Measurements from ENCODE around the gene STX18. TPM values are rescaled to one million over a fixed set of nuclear protein-coding genes. Genes with fewer than 3 reads are reported as not detected.
A peak's percentile ranks its signal among the peaks of the same experiment; 100 is the strongest.

The STX18 gene
- total RNA-seq, 1 experiment from 2014 or later = 20.9 TPM

- H4K20me1 ChIP-seq (ENCODE audit: control insufficient read depth, insufficient read depth, insufficient read length) = no peaks in the 10 kb centered on the region
- H3K23ac ChIP-seq (ENCODE audit: insufficient read length, low read depth, low read length) = no peak overlapping the region
- H3K79me2 ChIP-seq (ENCODE audit: insufficient read depth, low read length) = no peaks in the 10 kb centered on the region
- H2BK20ac ChIP-seq (ENCODE audit: low read depth, low read length, poor library complexity, severe bottlenecking) = no peak overlapping the region
- peak overlapping the region in 1 of 3 experiments; percentile 34; a peak in 1 of 7 replicates for H3K27ac Mint-ChIP-seq
- WGBS (ENCODE audit: extremely low coverage, insufficient read length, low lambda C conversion rate) = no CpG with 5 or more reads among the region's 4 CpGs
- H3K79me1 ChIP-seq (ENCODE audit: insufficient read depth, low read depth, low read length, poor library complexity, severe bottlenecking) = no peaks in the 10 kb centered on the region
- H3K14ac ChIP-seq (ENCODE audit: insufficient read depth, low read length) = no peak overlapping the region
- no peak overlapping the region for H3K4me2 ChIP-seq (ENCODE audit: insufficient read depth, insufficient read length, low read length)
- H3K4ac ChIP-seq (ENCODE audit: low read depth, low read length) = no peak overlapping the region
- no peaks in the 10 kb centered on the region for H3K4me1 ChIP-seq (ENCODE audit: insufficient read depth, low read length)
- no peak overlapping the region for H3K9ac ChIP-seq (ENCODE audit: extremely low read depth, insufficient read length, low read length)
- no peaks in the 10 kb centered on the region for H3K27me3 ChIP-seq (ENCODE audit: insufficient read depth, low read length)
- H3K23me2 ChIP-seq (ENCODE audit: insufficient read length, low read depth, low read length, poor library complexity, severe bottlenecking) = no peaks in the 10 kb centered on the region
- no peak overlapping the region for H2BK12ac ChIP-seq (ENCODE audit: insufficient read length, low read depth, low read length)
- H2AFZ ChIP-seq (ENCODE audit: low read length) = no peak overlapping the region
- no peaks in the 10 kb centered on the region for H3K27me3 Mint-ChIP-seq (ENCODE audit: low read depth)
- H4K5ac ChIP-seq (ENCODE audit: insufficient read length, low read depth, low read length) = no peak overlapping the region
- H3K36me3 Mint-ChIP-seq (ENCODE audit: insufficient read depth in 1 of 3, low read depth in 3 of 3) = peaks cover 7 to 9% (median 8%) of the 10 kb centered on the region in 3 experiments; a peak in 4 of 7 replicates
- DNase-seq = no peak
- H3K9me3 ChIP-seq (ENCODE audit: control insufficient read depth, low read depth, low read length) = no peaks in the 10 kb centered on the region
- H3K9me3 Mint-ChIP-seq = no peaks in the 10 kb centered on the region; a peak in 2 of 5 replicates
- no peak for TF ChIP-seq CTCF (conservative IDR thresholded peaks at IDR 0.05)
- no peak overlapping the region for H4K8ac ChIP-seq (replicated peaks; ENCODE audit: insufficient read length, low read depth, low read length)
- peaks cover 7 to 9% of the 10 kb centered on the region in 2 experiments; a peak in 3 of 4 replicates for H3K4me1 Mint-ChIP-seq
- no peak overlapping the region for H2BK15ac ChIP-seq (ENCODE audit: low read depth, low read length)
- H2BK120ac ChIP-seq (ENCODE audit: low read depth, low read length, poor library complexity, severe bottlenecking) = no peak overlapping the region
- no peak overlapping the region for H4K91ac ChIP-seq (ENCODE audit: insufficient read length, low read depth, low read length)
- no peak overlapping the region for H3T11ph ChIP-seq (ENCODE audit: low read length)
- no peak overlapping the region for H3K56ac ChIP-seq (ENCODE audit: insufficient read length, low read depth, low read length)
- H3K27ac ChIP-seq (ENCODE audit: insufficient read length, low read depth, low read length) = no peak overlapping the region
- H3K18ac ChIP-seq (ENCODE audit: insufficient read length, low read depth, low read length) = no peak overlapping the region
- H2AK5ac ChIP-seq (ENCODE audit: insufficient read length, low read length) = no peak overlapping the region
- no peak overlapping the region for H2BK5ac ChIP-seq (ENCODE audit: insufficient read length, low read length)
- no peak overlapping the region for H3K4me3 Mint-ChIP-seq
These were observed 102.1 kb downstream of the STX18 start for GRCh38 chr4:4439782-4440181.
